HCT116 (cell line): ENCODE results near the gene ACTL9. TPM values are rescaled to one million over a fixed set of nuclear protein-coding genes. Genes with fewer than 3 reads are reported as not detected.

Experiments used
- ATAC-seq: fragments of 200-7000 bp; cut with Tn5 transposase; 2 replicates; pipeline ENCODE4 v1.9.1; 2020; ENCODE audit warnings: mild to moderate bottlenecking, moderate library complexity
- BruUV-seq: library from RNA; stranded (reverse); fragments of 400-500 nt; replicated peaks from 2 replicates; lab custom pipeline; 2021; lab: Mats Ljungman, UMichigan
- CTCF ChIA-PET: fragments of 300-600 bp; sonication (Branson Sonifier 250); formaldehyde crosslinking; loops from one replicate; lab custom pipeline; 2021; ENCODE audit warnings: antibody characterized with exemption; lab: Charles Lee
- POLR2A ChIA-PET: fragments of 300-600, 350-600 bp; sonication (Branson Sonifier 250); formaldehyde crosslinking; loops from one replicate; lab custom pipeline; 2021; ENCODE audit warnings: antibody characterized with exemption; lab: Charles Lee
- RAD21 ChIA-PET, 2 experiments: fragments of 300-600 bp; sonication (Branson Sonifier 250); formaldehyde crosslinking; loops; one replicate each; lab custom pipeline; 2023; ENCODE audit warnings: low total read pairs in 2 of 2; ENCODE audit not compliant: uncharacterized antibody in 2 of 2, unreplicated experiment in 2 of 2, low non-redundant PET in 1 of 2; lab: Charles Lee
- DNase-seq: peaks from one replicate; pipeline ENCODE4 v3.0.0-alpha.2; 2010; ENCODE audit warnings: low read depth, low spot score
- H2AFZ ChIP-seq: fragments of 200-600 bp; shearing (Covaris generic), sonication (generic); 2 replicates; pipeline ENCODE4 v1.6.1; 2017; ENCODE audit warnings: low read depth, mixed run types, mixed read lengths, antibody characterized with exemption, low read length; ENCODE audit not compliant: poor library complexity, severe bottlenecking
- H3K27ac ChIP-seq: 2 replicates; pipeline ENCODE4 v1.5.1; 2012; ENCODE audit warnings: low read depth, low read length
- H3K27me3 ChIP-seq: fragments of 200-600 bp; sonication (generic); 2 replicates; pipeline ENCODE4 v1.6.1; 2016; ENCODE audit warnings: mixed run types, low read length, mixed read lengths; ENCODE audit not compliant: insufficient read depth
- H3K36me3 ChIP-seq, 2 experiments: fragments of 200-500 bp in 1 of 2; fragments of 200-600 bp in 1 of 2; sonication (Bioruptor generic) in 1 of 2; sonication (generic) in 1 of 2; 2 replicates each; pipeline versions ENCODE4 v1.5.1 to v1.6.1; 2014 to 2016; ENCODE audit warnings: low read length in 2 of 2, inconsistent platforms in 1 of 2, mixed read lengths in 1 of 2, mixed run types in 1 of 2; ENCODE audit not compliant: insufficient read depth in 2 of 2, control insufficient read depth in 1 of 2
- H3K4me1 ChIP-seq, 2 experiments: fragments of 200-600 bp in 1 of 2; sonication (generic) in 1 of 2; 2 replicates each; pipeline versions ENCODE4 v1.5.1 to v1.6.1; 2012 to 2017; ENCODE audit warnings: low read length in 2 of 2, inconsistent platforms in 1 of 2, mild to moderate bottlenecking in 1 of 2, mixed read lengths in 1 of 2, mixed run types in 1 of 2, moderate library complexity in 1 of 2; ENCODE audit not compliant: insufficient read depth in 2 of 2, control insufficient read depth in 1 of 2
- H3K4me2 ChIP-seq: fragments of 200-600 bp; sonication (generic); 2 replicates; pipeline ENCODE4 v1.6.1; 2017; ENCODE audit warnings: mixed run types, low read length, mixed read lengths
- H3K4me3 ChIP-seq, 2 experiments: fragments of 200-600 bp in 1 of 2; sonication (generic) in 1 of 2; replicated peaks in 1 of 2; 2 replicates each; pipeline ENCODE4 v1.5.1; 2011 to 2016; ENCODE audit warnings: low read length in 2 of 2, control low read depth in 1 of 2, low read depth in 1 of 2, mild to moderate bottlenecking in 1 of 2, mixed read lengths in 1 of 2, mixed run types in 1 of 2
- H3K79me2 ChIP-seq: fragments of 200-600 bp; sonication (generic); 2 replicates; pipeline ENCODE4 v1.6.1; 2017; ENCODE audit warnings: mild to moderate bottlenecking, mixed run types, low read length, moderate library complexity, mixed read lengths; ENCODE audit not compliant: insufficient read depth
- H3K9ac ChIP-seq: fragments of 200-600 bp; sonication (generic); 2 replicates; pipeline ENCODE4 v1.6.1; 2016; ENCODE audit warnings: low read length, mixed read lengths
- H3K9me2 ChIP-seq: fragments of 200-600 bp; sonication (generic), shearing (Covaris generic); 2 replicates; pipeline ENCODE4 v1.6.1; 2017; ENCODE audit warnings: mixed run types, mild to moderate bottlenecking, moderate library complexity; ENCODE audit not compliant: insufficient read depth
- H3K9me3 ChIP-seq, 2 experiments: fragments of 200-500 bp in 1 of 2; fragments of 200-600 bp in 1 of 2; sonication (Bioruptor generic) in 1 of 2; sonication (generic) in 1 of 2; 2 replicates each; pipeline ENCODE4 v1.6.1; 2014 to 2017; ENCODE audit warnings: low read length in 2 of 2, mixed read lengths in 2 of 2, inconsistent platforms in 1 of 2, low read depth in 1 of 2, mild to moderate bottlenecking in 1 of 2, mixed run types in 1 of 2, moderate library complexity in 1 of 2; ENCODE audit not compliant: control insufficient read depth in 1 of 2, insufficient read depth in 1 of 2
- H4K20me1 ChIP-seq: fragments of 200-600 bp; sonication (generic), shearing (Covaris generic); 2 replicates; pipeline ENCODE4 v1.6.1; 2017; ENCODE audit warnings: mixed run types, mild to moderate bottlenecking, moderate library complexity; ENCODE audit not compliant: insufficient read depth
- ATF3 ChIP-seq: IDR thresholded peaks from 2 replicates; pipeline ENCODE4 v1.6.1; 2012
- CTCF ChIP-seq, 3 experiments: fragments of 200-600 bp in 1 of 3; sonication (generic) in 1 of 3; IDR thresholded peaks in 2 of 3; conservative IDR thresholded peaks in 1 of 3; 2 replicates each; pipeline ENCODE4 v1.5.1; 2012 to 2017; ENCODE audit warnings: low read depth in 2 of 3, low read length in 2 of 3, antibody characterized with exemption in 1 of 3, borderline replicate concordance in 1 of 3, control low read depth in 1 of 3, mild to moderate bottlenecking in 1 of 3, mixed read lengths in 1 of 3, mixed run types in 1 of 3, moderate library complexity in 1 of 3; ENCODE audit not compliant: insufficient read depth in 1 of 3
- EGR1 ChIP-seq: IDR thresholded peaks from 2 replicates; pipeline ENCODE4 v1.6.1; 2012; ENCODE audit warnings: low read depth
- ELF1 ChIP-seq: IDR thresholded peaks from 2 replicates; pipeline ENCODE4 v1.6.1; 2012; ENCODE audit warnings: low read depth, borderline replicate concordance
- EZH2 ChIP-seq: fragments of 200-600 bp; sonication (generic); IDR thresholded peaks from 2 replicates; pipeline ENCODE4 v1.6.1; 2017; ENCODE audit warnings: antibody characterized with exemption, mixed run types
- JUND ChIP-seq: IDR thresholded peaks from 2 replicates; pipeline ENCODE4 v1.6.1; 2012
- POLR2A ChIP-seq: IDR thresholded peaks from 2 replicates; pipeline ENCODE4 v1.7.0; 2011; ENCODE audit warnings: borderline replicate concordance; ENCODE audit not compliant: insufficient read depth, insufficient read length; ENCODE audit errors: extremely low read depth
- POLR2AphosphoS5 ChIP-seq: IDR thresholded peaks from 2 replicates; pipeline ENCODE4 v1.6.1; 2011; ENCODE audit warnings: mild to moderate bottlenecking, low read depth, low read length, moderate library complexity
- RAD21 ChIP-seq: IDR thresholded peaks from 2 replicates; pipeline ENCODE4 v1.6.1; 2012; ENCODE audit warnings: low read depth, mild to moderate bottlenecking
- SIN3A ChIP-seq: IDR thresholded peaks from 2 replicates; pipeline ENCODE4 v1.6.1; 2012; ENCODE audit warnings: low read depth
- SP1 ChIP-seq: IDR thresholded peaks from 2 replicates; pipeline ENCODE4 v1.6.1; 2012; ENCODE audit warnings: low read depth
- SRF ChIP-seq: IDR thresholded peaks from 2 replicates; pipeline ENCODE4 v1.6.1; 2012; ENCODE audit warnings: low read depth
- TCF7L2 ChIP-seq: IDR thresholded peaks from 2 replicates; pipeline ENCODE4 v1.7.0; 2011; ENCODE audit warnings: borderline replicate concordance, inconsistent platforms; ENCODE audit not compliant: insufficient read depth, insufficient read length; ENCODE audit errors: extremely low read depth
- YY1 ChIP-seq: IDR thresholded peaks from 2 replicates; pipeline ENCODE4 v1.6.1; 2011; ENCODE audit warnings: low read length, low read depth, moderate library complexity, mild to moderate bottlenecking; ENCODE audit not compliant: insufficient replicate concordance; ENCODE audit errors: extremely low read depth
- ZFX ChIP-seq: fragments of 450-650 bp; IDR thresholded peaks from 2 replicates; pipeline ENCODE4 v1.6.1; 2017
- ZNF274 ChIP-seq: fragments of 200-500 bp; sonication (Bioruptor generic); IDR thresholded peaks from 2 replicates; pipeline ENCODE4 v1.6.1; 2014; ENCODE audit warnings: mild to moderate bottlenecking, low read depth, low read length, inconsistent platforms
- intact Hi-C: fragments of 100-400 bp; cut with micrococcal nuclease; formaldehyde crosslinking; loops from 2 replicates; pipeline ENCODE4 v1.10.0; 2022
- total RNA-seq: library from RNA; stranded (reverse); gene quantifications from one replicate; pipeline ENCODE4 v1.2.1, GENCODE V29; 2021; ENCODE audit not compliant: unreplicated experiment
- TF ChIP-seq, protein P1 (sequence below): IDR thresholded peaks from 2 replicates; pipeline ENCODE4 v1.6.1; 2012; ENCODE audit warnings: low read depth

ACTL9 gene
- total RNA-seq, 1 experiment from 2014 or later, result not detected

DNA sequence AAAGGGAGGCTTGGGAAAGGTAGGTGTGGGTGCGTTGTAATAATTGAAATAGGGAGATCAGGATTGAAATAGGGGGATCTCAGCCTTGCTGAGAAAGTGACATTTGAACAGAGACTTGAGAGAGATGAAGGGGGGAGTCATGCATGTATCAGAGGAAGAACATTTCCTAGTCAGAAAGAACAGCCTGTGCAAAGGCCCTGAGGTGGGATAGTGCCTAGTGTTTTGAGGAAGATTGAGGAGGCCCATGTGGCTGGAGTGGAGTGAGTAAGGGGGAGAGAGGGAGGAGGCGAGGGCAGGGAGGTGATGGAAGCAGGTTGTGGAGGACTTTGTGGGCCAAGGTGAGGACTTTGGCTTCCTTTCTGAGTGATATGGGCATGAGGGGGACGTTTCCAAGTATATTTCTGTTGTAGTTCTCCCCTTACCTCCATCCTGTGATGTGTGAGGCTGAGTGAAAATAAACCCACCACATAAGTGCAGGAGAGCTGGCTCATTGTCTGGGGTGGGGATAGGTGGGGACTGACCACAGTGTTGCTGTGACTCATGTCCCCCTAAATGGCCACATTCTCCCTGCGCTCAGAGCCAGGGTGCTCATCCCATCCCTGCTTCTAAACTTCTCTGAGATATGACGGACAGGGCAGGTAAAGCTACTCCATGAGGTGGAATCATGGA, 17.8 kb downstream of the ACTL9 start:
- Histone ChIP-seq H2AFZ (no peak overlapping the region), H3K79me2 (no peaks in the 10 kb centered on the region), H3K27ac (no peak overlapping the region), H3K4me3 (no peak overlapping the region), H3K9ac (no peak overlapping the region), H3K27me3 (0 out of 2 replicates have a peak, but pooled peaks cover under 1% of the 10 kb centered on the region), H3K36me3 (no peaks in the 10 kb centered on the region), H4K20me1 (no peaks in the 10 kb centered on the region), H3K9me3 (no peaks in the 10 kb centered on the region), H3K9me2 (no peaks in the 10 kb centered on the region), H3K4me1 (0 out of 4 replicates have a peak, but pooled peaks cover 0 to 7% of the 10 kb centered on the region in 2 experiments), H3K4me2 (no peak overlapping the region)
- no TSS peak for BruUV-seq
- RAD21 ChIA-PET, result no interaction called here
- CTCF ChIA-PET, result interaction anchor here (1.0 kb wide), 1 partner anchor 13 kb away, joined by 4 read pairs; no protein-coding TSS in a partner anchor
- POLR2A ChIA-PET, result no interaction called here
- DNase-seq (no peak), ATAC-seq (no peak)
- intact Hi-C loops, result no loop called here
- no peak for TF ChIP-seq ATF3
- TF ChIP-seq SRF, result no peak
- TF ChIP-seq JUND, result no peak
- TF ChIP-seq ELF1, result no peak
- no peak for TF ChIP-seq YY1
- no peak for TF ChIP-seq EGR1
- TF ChIP-seq EZH2, result no peak
- no peak for TF ChIP-seq POLR2AphosphoS5
- TF ChIP-seq SP1, result no peak
- TF ChIP-seq, protein P1, sequence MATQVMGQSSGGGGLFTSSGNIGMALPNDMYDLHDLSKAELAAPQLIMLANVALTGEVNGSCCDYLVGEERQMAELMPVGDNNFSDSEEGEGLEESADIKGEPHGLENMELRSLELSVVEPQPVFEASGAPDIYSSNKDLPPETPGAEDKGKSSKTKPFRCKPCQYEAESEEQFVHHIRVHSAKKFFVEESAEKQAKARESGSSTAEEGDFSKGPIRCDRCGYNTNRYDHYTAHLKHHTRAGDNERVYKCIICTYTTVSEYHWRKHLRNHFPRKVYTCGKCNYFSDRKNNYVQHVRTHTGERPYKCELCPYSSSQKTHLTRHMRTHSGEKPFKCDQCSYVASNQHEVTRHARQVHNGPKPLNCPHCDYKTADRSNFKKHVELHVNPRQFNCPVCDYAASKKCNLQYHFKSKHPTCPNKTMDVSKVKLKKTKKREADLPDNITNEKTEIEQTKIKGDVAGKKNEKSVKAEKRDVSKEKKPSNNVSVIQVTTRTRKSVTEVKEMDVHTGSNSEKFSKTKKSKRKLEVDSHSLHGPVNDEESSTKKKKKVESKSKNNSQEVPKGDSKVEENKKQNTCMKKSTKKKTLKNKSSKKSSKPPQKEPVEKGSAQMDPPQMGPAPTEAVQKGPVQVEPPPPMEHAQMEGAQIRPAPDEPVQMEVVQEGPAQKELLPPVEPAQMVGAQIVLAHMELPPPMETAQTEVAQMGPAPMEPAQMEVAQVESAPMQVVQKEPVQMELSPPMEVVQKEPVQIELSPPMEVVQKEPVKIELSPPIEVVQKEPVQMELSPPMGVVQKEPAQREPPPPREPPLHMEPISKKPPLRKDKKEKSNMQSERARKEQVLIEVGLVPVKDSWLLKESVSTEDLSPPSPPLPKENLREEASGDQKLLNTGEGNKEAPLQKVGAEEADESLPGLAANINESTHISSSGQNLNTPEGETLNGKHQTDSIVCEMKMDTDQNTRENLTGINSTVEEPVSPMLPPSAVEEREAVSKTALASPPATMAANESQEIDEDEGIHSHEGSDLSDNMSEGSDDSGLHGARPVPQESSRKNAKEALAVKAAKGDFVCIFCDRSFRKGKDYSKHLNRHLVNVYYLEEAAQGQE, result no peak
- TF ChIP-seq POLR2A, result no peak
- no peak for TF ChIP-seq TCF7L2
- no peak for TF ChIP-seq ZNF274
- TF ChIP-seq CTCF (IDR thresholded peaks at IDR 0.05 in 2 of 3, conservative IDR thresholded peaks at IDR 0.05 in 1 of 3; ENCODE audit: borderline replicate concordance in 1 of 3, insufficient read depth in 1 of 3, low read depth in 2 of 3, low read length in 2 of 3), result no peak
- TF ChIP-seq RAD21, result no peak
- no peak for TF ChIP-seq ZFX
- TF ChIP-seq SIN3A, result no peak
